GM12801 (cell line): ENCODE results near the gene PARL.

ENCODE experiments used
- CTCF ChIP-seq: IDR thresholded peaks from one replicate; pipeline ENCODE4 v1.5.1; 2011; ENCODE audit warnings: control low read depth; ENCODE audit not compliant: insufficient read length; ENCODE audit errors: extremely low read depth

PARL gene

GRCh38 chr3:183904833-183905780 lies 20.4 kb upstream of the PARL start:
- no peak for TF ChIP-seq CTCF

GRCh38 chr3:183898028-183898431 lies 13.3 kb upstream of the PARL start:
- no peak for TF ChIP-seq CTCF

GRCh38 chr3:183897606-183898005 lies 12.9 kb upstream of the PARL start:
- TF ChIP-seq CTCF = no peak

GRCh38 chr3:183896610-183897009 lies 11.9 kb upstream of the PARL start:
- no peak for TF ChIP-seq CTCF

- TF ChIP-seq CTCF = no peak
Observed at GRCh38 chr3:183896184-183896583, 11.5 kb upstream of the PARL start.

- no peak for TF ChIP-seq CTCF
Observed at GRCh38 chr3:183895774-183896173, 11.1 kb upstream of the PARL start.

- no peak for TF ChIP-seq CTCF
Observed at GRCh38 chr3:183895296-183895695, 10.6 kb upstream of the PARL start.
